Astrocyte (in vitro differentiated cells and primary cell): ENCODE measurements around the gene ZNF438.

Source experiments
- EZH2 ChIP-seq: IDR thresholded peaks from 2 replicates; pipeline ENCODE4 v1.6.1; 2012; ENCODE audit warnings: mild to moderate bottlenecking, low read length, inconsistent platforms; ENCODE audit not compliant: insufficient read depth
- TF ChIP-seq, protein P1 (sequence below): IDR thresholded peaks from 2 replicates; pipeline ENCODE4 v1.5.1; 2011; ENCODE audit warnings: low read depth, mild to moderate bottlenecking, inconsistent platforms, low read length, moderate library complexity; ENCODE audit not compliant: insufficient read depth

DNA sequence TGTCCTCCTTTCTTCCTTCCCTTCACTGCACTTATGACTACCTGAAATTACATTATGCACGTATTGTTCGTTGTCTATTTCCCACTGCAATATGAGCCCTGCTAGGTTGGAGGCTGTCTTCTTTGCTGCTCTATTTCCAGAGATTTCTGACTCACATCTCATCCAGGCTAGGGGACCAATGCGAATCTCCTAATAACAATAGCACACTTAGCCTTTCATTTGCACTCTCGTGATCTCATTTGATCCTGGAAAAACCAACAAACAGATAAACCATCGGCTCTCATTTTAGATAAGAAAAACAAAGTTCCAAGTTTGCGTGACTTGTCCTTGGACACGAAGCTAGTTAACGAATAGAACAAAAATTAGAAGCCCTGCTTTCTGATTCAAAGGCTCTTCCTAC is 1.4 kb downstream of the ZNF438 start:
- TF ChIP-seq, protein P1, sequence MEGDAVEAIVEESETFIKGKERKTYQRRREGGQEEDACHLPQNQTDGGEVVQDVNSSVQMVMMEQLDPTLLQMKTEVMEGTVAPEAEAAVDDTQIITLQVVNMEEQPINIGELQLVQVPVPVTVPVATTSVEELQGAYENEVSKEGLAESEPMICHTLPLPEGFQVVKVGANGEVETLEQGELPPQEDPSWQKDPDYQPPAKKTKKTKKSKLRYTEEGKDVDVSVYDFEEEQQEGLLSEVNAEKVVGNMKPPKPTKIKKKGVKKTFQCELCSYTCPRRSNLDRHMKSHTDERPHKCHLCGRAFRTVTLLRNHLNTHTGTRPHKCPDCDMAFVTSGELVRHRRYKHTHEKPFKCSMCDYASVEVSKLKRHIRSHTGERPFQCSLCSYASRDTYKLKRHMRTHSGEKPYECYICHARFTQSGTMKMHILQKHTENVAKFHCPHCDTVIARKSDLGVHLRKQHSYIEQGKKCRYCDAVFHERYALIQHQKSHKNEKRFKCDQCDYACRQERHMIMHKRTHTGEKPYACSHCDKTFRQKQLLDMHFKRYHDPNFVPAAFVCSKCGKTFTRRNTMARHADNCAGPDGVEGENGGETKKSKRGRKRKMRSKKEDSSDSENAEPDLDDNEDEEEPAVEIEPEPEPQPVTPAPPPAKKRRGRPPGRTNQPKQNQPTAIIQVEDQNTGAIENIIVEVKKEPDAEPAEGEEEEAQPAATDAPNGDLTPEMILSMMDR = no peak
- TF ChIP-seq EZH2 = no peak
